VCaP (cell line): ENCODE data around the gene MCM8.
A peak's percentile ranks its signal among the peaks of the same experiment; 100 is the strongest.

Source experiments
- H3K27ac ChIP-seq: fragments of 450-650 bp; 2 replicates; pipeline ENCODE4 v1.5.1; 2017
- CTCF ChIP-seq: fragments of 450-650 bp; conservative IDR thresholded peaks from 2 replicates; pipeline ENCODE4 v1.5.1; 2017; ENCODE audit warnings: mild to moderate bottlenecking, moderate library complexity

The MCM8 gene

GRCh38 chr20:5971203-5971602 lies 20.8 kb downstream of the MCM8 start:
- no peak for TF ChIP-seq CTCF
- H3K27ac ChIP-seq, result peak overlapping the region; percentile 92; the same call in 1 of the 2 replicates

GRCh38 chr20:5973172-5973571 lies 22.7 kb downstream of the MCM8 start:
- H3K27ac ChIP-seq, result peak overlapping the region; percentile 92
- TF ChIP-seq CTCF, result no peak

- peak overlapping the region; percentile 92 for H3K27ac ChIP-seq
- no peak for TF ChIP-seq CTCF
Measured at GRCh38 chr20:5973971-5974370, 23.5 kb downstream of the MCM8 start.

GRCh38 chr20:5974531-5974930 lies 24.1 kb downstream of the MCM8 start:
- peak overlapping the region; percentile 92 for H3K27ac ChIP-seq
- TF ChIP-seq CTCF, result no peak

GRCh38 chr20:5975778-5976177 lies 25.3 kb downstream of the MCM8 start:
- H3K27ac ChIP-seq, result peak overlapping the region; percentile 92
- TF ChIP-seq CTCF, result no peak

- peak overlapping the region; percentile 92 for H3K27ac ChIP-seq
- no peak for TF ChIP-seq CTCF
Measured at GRCh38 chr20:5977223-5977622, 26.8 kb downstream of the MCM8 start.

GRCh38 chr20:5977975-5978374 lies 27.5 kb downstream of the MCM8 start:
- peak overlapping the region; percentile 92 for H3K27ac ChIP-seq
- no peak for TF ChIP-seq CTCF

GRCh38 chr20:5979801-5980200 lies 29.3 kb downstream of the MCM8 start:
- no peak for TF ChIP-seq CTCF
- no peak overlapping the region for H3K27ac ChIP-seq
